ENCODE measurements around the gene UBB.
A peak's percentile ranks its signal among the peaks of the same experiment; 100 is the strongest.
"Not testable (repeated sequence)": the region's sequence is repeated elsewhere in the genome, so short reads cannot be mapped to it uniquely, and the experiment has no call there.

The UBB gene

DNA sequence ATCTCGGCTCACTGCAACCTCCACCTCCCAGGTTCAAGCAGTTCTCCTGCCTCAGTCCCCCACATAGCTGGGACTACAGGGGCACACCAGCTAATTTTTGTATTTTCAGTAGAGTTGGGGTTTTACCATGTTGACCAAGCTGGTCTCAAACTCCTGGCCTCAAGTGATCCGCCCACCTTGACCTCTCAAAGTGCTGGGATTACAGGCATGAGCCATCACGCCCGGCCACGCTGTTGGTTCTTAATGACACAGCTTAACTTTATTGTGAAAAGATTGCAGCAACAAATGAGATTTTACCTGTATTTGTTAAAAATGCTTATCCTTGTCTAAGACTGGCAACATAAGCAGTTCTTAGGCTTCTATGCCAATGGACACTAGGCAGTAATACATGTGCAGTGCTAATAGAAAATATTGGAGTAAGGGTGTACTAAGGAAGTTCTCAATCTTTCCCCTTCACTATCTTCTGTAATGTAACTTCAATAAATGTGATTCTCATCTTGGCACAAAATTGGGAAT is 2.9 kb downstream of the UBB start:
- DNase-seq (ENCODE audit: low read depth): no peak
- peak overlapping the region; percentile 29 for H3K4me3 ChIP-seq (ENCODE audit: low read length)
- TF ChIP-seq, protein P1, sequence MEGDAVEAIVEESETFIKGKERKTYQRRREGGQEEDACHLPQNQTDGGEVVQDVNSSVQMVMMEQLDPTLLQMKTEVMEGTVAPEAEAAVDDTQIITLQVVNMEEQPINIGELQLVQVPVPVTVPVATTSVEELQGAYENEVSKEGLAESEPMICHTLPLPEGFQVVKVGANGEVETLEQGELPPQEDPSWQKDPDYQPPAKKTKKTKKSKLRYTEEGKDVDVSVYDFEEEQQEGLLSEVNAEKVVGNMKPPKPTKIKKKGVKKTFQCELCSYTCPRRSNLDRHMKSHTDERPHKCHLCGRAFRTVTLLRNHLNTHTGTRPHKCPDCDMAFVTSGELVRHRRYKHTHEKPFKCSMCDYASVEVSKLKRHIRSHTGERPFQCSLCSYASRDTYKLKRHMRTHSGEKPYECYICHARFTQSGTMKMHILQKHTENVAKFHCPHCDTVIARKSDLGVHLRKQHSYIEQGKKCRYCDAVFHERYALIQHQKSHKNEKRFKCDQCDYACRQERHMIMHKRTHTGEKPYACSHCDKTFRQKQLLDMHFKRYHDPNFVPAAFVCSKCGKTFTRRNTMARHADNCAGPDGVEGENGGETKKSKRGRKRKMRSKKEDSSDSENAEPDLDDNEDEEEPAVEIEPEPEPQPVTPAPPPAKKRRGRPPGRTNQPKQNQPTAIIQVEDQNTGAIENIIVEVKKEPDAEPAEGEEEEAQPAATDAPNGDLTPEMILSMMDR (conservative IDR thresholded peaks at IDR 0.05; ENCODE audit: low read depth, low read length): no peak

DNA sequence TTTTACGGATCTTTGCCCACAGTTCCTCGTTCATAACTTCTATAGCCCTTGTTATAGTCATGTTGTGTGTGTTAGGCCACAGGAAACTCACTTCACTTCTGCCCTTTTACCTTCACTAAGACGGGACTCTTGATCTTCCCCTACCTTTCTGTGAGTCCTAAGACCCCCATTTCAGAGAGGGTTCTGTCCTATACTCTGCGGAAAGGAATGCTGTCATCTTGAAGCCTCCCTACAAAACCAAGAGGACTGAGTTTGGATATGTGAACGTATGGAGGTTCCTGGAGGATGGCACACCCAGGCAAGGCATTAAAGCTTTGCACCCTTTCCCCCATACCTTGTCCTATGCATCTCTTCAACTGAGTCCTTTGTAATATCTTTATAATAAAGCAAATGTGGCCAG is 3.7 kb downstream of the UBB start:
- DNase-seq (ENCODE audit: low read depth): no peak

GRCh38 chr17:16386126-16386507 is 5.2 kb downstream of the UBB start:
- H3K4me3 ChIP-seq (ENCODE audit: low read length): peak overlapping the region; percentile 51
- DNase-seq (ENCODE audit: low read depth): not testable (repeated sequence)

More for the DNA sequence above, 3.7 kb downstream of the UBB start:
- TF ChIP-seq, protein P1 (conservative IDR thresholded peaks at IDR 0.05; ENCODE audit: low read depth, low read length): no peak
- H3K4me3 ChIP-seq (ENCODE audit: low read length): no peak overlapping the region

DNA sequence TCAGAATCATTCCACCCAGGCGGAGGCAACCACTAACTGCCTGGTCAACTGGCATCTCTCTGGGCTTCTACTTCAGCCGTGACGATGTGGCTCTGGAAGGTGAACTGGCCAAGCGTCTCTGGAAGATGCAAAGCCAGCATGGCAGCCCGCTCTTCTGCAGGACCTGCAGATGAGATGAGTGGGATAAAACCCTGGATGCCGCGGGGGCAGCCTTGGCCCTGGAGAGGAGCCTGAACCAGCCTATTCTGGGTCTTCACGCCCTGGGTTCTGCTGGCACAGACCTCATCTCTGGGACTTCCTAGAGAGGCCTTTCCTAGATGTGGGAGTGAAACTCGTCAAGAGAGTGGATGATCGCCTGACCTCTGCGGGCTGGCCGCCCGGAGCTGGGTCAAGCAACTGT is 10.6 kb downstream of the UBB start:
- H3K4me3 ChIP-seq (ENCODE audit: low read length): no peak overlapping the region
- TF ChIP-seq, protein P1 (conservative IDR thresholded peaks at IDR 0.05; ENCODE audit: low read depth, low read length): no peak

DNA sequence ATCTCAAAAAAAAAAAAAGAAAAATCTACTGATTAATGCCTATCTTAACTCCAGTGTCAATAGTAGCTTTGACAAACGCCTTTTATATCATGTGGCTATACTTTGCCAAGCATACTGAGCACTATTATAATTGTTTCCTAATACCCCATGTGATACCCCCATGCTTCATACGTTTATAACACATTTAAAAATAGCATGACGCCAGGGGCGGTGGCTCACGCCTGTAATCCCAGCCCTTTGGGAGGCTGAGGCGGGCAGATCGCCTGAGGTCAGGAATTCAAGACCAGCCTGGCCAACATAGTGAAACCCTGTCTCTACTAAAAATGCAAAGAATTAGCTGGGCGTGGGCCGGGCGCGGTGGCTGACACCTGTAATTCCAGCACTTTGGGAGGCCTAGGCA is 11.6 kb downstream of the UBB start:
- not testable (repeated sequence) for H3K4me3 ChIP-seq (ENCODE audit: low read length); DNase-seq (ENCODE audit: low read depth)

More for the DNA sequence above, 10.6 kb downstream of the UBB start:
- DNase-seq (ENCODE audit: low read depth): no peak

DNA sequence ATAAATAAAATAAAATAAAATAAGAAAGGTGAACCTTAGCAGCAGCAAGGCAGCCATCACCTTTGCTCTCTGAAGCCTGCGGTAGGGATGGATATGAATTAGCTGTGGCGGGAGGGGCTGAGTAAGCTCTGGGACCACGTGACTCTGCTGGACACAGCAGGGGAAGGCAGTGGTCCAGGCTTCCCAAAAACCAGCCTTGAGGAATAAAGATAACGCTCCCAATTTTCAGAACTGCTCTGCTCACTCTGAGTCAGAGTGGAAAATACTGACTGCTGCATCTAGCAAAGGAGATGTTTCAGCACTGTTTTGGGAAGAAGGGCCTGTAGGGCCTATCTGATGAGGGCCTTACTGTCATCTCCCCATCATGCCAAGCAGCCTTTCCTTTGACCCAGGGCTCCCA is 15.0 kb downstream of the UBB start:
- not testable (repeated sequence) for H3K4me3 ChIP-seq (ENCODE audit: low read length); DNase-seq (ENCODE audit: low read depth)

DNA sequence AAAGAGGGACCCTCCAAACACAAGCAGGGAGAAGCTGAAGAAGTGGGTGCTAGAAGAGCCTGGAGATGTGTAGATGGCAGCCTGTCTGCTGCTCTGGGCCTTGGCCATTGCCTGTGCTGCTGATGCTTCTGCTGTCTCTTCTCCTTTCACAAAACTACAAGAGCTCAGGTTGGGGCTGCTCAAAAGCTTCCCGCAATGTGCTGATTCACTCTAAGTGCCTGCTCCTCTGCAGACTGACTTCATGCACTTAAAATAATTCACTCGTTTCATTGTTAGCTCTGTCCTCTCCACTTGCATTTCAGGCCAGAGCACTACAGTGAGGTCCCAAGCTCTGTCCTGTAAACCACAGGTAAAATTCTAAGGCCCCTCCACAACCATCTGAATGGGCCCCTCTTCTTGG is 15.8 kb downstream of the UBB start:
- DNase-seq (ENCODE audit: low read depth); H3K4me3 ChIP-seq (ENCODE audit: low read length): not testable (repeated sequence)

- TF ChIP-seq, protein P1 (conservative IDR thresholded peaks at IDR 0.05; ENCODE audit: low read depth, low read length): no peak
- no peak for DNase-seq (ENCODE audit: low read depth)
- H3K4me3 ChIP-seq (ENCODE audit: low read length): no peak overlapping the region
These were observed 17.7 kb downstream of the UBB start for GRCh38 chr17:16398270-16399267.

DNA sequence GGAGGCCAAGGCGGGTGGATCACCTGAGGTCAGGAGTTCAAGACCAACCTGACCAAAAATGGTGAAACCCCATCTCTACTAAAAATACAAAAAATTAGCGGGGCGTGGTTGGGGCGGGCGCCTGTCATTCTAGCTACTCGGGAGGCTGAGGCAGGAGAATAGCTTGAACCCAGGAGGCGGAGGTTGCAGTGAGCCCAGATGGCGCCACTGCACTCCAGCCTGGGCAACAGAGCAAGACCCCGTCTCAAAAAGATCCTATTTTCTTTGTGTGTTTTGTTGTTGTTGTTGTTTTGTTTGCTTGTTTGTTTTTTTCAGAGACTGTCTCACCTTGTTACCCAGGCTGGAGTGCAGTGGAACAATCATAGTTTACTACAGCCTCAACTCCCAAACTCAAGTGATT is 23.0 kb downstream of the UBB start:
- not testable (repeated sequence) for H3K4me3 ChIP-seq (ENCODE audit: low read length); DNase-seq (ENCODE audit: low read depth)
